ENCODE data around the gene DEFB123.
"Not testable (repeated sequence)": the region's sequence is repeated elsewhere in the genome, so short reads cannot be mapped to it uniquely, and the experiment has no call there.

The DEFB123 gene

DNA sequence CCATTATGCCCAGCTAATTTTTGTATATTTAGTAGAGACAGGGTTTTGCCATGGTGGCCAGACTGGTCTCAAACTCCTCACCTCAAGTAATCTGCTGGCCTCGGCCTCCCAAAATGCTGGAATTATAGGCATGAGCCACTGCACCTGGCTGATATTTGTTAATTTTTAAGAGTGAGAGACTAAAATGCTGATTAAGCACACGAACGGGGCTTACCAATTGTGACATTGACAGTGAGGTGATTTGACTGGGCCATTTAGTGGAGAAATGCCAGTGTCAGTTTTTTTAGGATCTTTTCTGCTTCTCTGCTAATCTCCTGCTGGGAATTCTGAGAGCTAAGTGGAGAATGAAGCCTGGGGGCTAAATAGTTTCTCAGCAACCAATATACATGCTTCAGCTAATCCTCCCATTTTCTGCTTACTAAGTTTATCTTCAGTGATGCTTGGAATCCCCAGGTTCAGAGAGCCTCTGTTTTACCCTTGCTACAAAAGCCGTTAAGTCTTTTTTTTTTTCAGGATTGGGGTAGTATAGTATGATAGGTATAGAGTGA, 9.8 kb upstream of the DEFB123 start:
- H3K9me3 ChIP-seq (ENCODE audit: low read length): no peaks in the 10 kb centered on the region
- H3K36me3 ChIP-seq (ENCODE audit: insufficient read depth, low read length): no peaks in the 10 kb centered on the region
- no peaks in the 10 kb centered on the region for H3K4me1 ChIP-seq (ENCODE audit: insufficient read depth, low read length)
- no peaks in the 10 kb centered on the region for H3K27me3 ChIP-seq (ENCODE audit: control insufficient read depth in 1 of 2, insufficient read depth in 2 of 2, low read length in 2 of 2)
- H3K27ac ChIP-seq (ENCODE audit: low read depth, low read length): no peak overlapping the region
- H3K4me3 ChIP-seq (ENCODE audit: low read depth in 1 of 2, low read length in 2 of 2): no peak overlapping the region
- H3K9ac ChIP-seq (ENCODE audit: low read length): no peak overlapping the region

GRCh38 chr20:31446084-31446819, 5.8 kb downstream of the DEFB123 start:
- no peak overlapping the region for H3K9ac ChIP-seq (ENCODE audit: low read length)
- no peaks in the 10 kb centered on the region for H3K27me3 ChIP-seq (ENCODE audit: control insufficient read depth in 1 of 2, insufficient read depth in 2 of 2, low read length in 2 of 2)
- H3K4me1 ChIP-seq (ENCODE audit: insufficient read depth, low read length): no peaks in the 10 kb centered on the region
- H3K27ac ChIP-seq (ENCODE audit: low read depth, low read length): no peak overlapping the region
- H3K9me3 ChIP-seq (ENCODE audit: low read length): no peaks in the 10 kb centered on the region
- H3K36me3 ChIP-seq (ENCODE audit: insufficient read depth, low read length): no peaks in the 10 kb centered on the region
- H3K4me3 ChIP-seq (ENCODE audit: low read depth in 1 of 2, low read length in 2 of 2): no peak overlapping the region

GRCh38 chr20:31449511-31450414, 9.3 kb downstream of the DEFB123 start:
- Histone ChIP-seq H3K9ac (ENCODE audit: low read length) (no peak overlapping the region), H3K9me3 (ENCODE audit: low read length) (no peaks in the 10 kb centered on the region), H3K27me3 (ENCODE audit: control insufficient read depth in 1 of 2, insufficient read depth in 2 of 2, low read length in 2 of 2) (no peaks in the 10 kb centered on the region), H3K4me3 (ENCODE audit: low read depth in 1 of 2, low read length in 2 of 2) (no peak overlapping the region), H3K4me1 (ENCODE audit: insufficient read depth, low read length) (no peaks in the 10 kb centered on the region), H3K27ac (ENCODE audit: low read depth, low read length) (no peak overlapping the region), H3K36me3 (ENCODE audit: insufficient read depth, low read length) (no peaks in the 10 kb centered on the region)

- no peaks in the 10 kb centered on the region for H3K27me3 ChIP-seq (ENCODE audit: control insufficient read depth in 1 of 2, insufficient read depth in 2 of 2, low read length in 2 of 2)
- no peak overlapping the region for H3K9ac ChIP-seq (ENCODE audit: low read length)
- no peak overlapping the region for H3K27ac ChIP-seq (ENCODE audit: low read depth, low read length)
- H3K9me3 ChIP-seq (ENCODE audit: low read length): no peaks in the 10 kb centered on the region
- no peak overlapping the region for H3K4me3 ChIP-seq (ENCODE audit: low read depth in 1 of 2, low read length in 2 of 2)
- H3K36me3 ChIP-seq (ENCODE audit: insufficient read depth, low read length): no peaks in the 10 kb centered on the region
- H3K4me1 ChIP-seq (ENCODE audit: insufficient read depth, low read length): no peaks in the 10 kb centered on the region
These were observed 12.1 kb downstream of the DEFB123 start for GRCh38 chr20:31452575-31452974.

- Histone ChIP-seq H3K4me3 (ENCODE audit: low read depth in 1 of 2, low read length in 2 of 2) (no peak overlapping the region), H3K36me3 (ENCODE audit: insufficient read depth, low read length) (no peaks in the 10 kb centered on the region), H3K4me1 (ENCODE audit: insufficient read depth, low read length) (no peaks in the 10 kb centered on the region), H3K27me3 (ENCODE audit: control insufficient read depth in 1 of 2, insufficient read depth in 2 of 2, low read length in 2 of 2) (no peaks in the 10 kb centered on the region), H3K9ac (ENCODE audit: low read length) (no peak overlapping the region), H3K9me3 (ENCODE audit: low read length) (no peaks in the 10 kb centered on the region), H3K27ac (ENCODE audit: low read depth, low read length) (no peak overlapping the region)
These were observed 13.9 kb downstream of the DEFB123 start for GRCh38 chr20:31454361-31454760.

- H3K9me3 ChIP-seq (ENCODE audit: low read length); H3K4me3 ChIP-seq (ENCODE audit: low read depth in 1 of 2, low read length in 2 of 2); H3K27ac ChIP-seq (ENCODE audit: low read depth, low read length); H3K9ac ChIP-seq (ENCODE audit: low read length); H3K36me3 ChIP-seq (ENCODE audit: insufficient read depth, low read length); H3K4me1 ChIP-seq (ENCODE audit: insufficient read depth, low read length): not testable (repeated sequence)
- H3K27me3 ChIP-seq (ENCODE audit: control insufficient read depth in 1 of 2, insufficient read depth in 2 of 2, low read length in 2 of 2): peaks cover 6 to 12% of the 10 kb centered on the region in 2 donors
These were observed 30.5 kb downstream of the DEFB123 start for GRCh38 chr20:31470946-31471345.

GRCh38 chr20:31472395-31473330, 32.2 kb downstream of the DEFB123 start:
- H3K9ac ChIP-seq (ENCODE audit: low read length): no peak overlapping the region
- H3K4me1 ChIP-seq (ENCODE audit: insufficient read depth, low read length): peaks cover 4% of the 10 kb centered on the region
- H3K36me3 ChIP-seq (ENCODE audit: insufficient read depth, low read length): no peaks in the 10 kb centered on the region
- no peaks in the 10 kb centered on the region for H3K9me3 ChIP-seq (ENCODE audit: low read length)
- H3K27me3 ChIP-seq (ENCODE audit: control insufficient read depth in 1 of 2, insufficient read depth in 2 of 2, low read length in 2 of 2): peaks cover 9 to 13% of the 10 kb centered on the region in 2 donors
- H3K27ac ChIP-seq (ENCODE audit: low read depth, low read length): no peak overlapping the region
- no peak overlapping the region for H3K4me3 ChIP-seq (ENCODE audit: low read depth in 1 of 2, low read length in 2 of 2)

DNA sequence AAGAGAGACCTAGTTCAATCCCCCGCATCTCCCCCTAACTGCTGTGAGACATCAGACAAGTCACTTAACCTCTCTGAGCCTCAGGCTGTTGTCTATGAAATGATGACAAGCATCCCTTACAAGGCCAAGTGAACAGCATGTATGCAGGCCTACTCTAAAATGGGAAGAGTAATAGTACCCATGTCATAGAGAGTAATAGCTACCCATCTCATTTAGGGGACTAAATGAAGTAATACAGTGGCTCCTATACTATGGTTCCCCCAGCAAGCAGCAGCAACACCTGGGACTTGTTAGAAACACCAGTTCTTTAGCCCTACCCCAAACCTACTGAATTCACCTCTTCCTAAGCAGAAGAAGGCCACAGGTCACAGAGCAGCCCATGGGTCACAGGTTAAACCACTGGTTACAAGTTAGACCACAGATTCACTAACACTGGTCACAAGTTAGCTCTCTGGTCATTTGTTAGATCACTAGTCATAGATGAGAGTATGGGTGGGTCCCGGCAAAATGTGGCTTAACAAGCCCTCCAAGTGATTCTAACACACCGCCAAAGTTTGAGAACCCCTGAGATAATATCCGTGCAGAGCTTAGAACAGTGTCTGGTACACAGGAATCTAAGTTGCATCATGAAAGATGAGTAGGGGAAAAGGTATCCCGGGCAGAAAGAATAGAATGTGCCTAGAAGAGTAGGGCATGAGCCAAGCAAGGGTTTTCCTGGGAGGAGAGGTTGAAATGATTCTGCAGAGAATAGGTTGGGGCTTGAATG, 33.1 kb downstream of the DEFB123 start:
- peaks cover 9 to 13% of the 10 kb centered on the region in 2 donors for H3K27me3 ChIP-seq (ENCODE audit: control insufficient read depth in 1 of 2, insufficient read depth in 2 of 2, low read length in 2 of 2)
- H3K9ac ChIP-seq (ENCODE audit: low read length): no peak overlapping the region
- H3K4me1 ChIP-seq (ENCODE audit: insufficient read depth, low read length): peaks cover 4% of the 10 kb centered on the region
- H3K36me3 ChIP-seq (ENCODE audit: insufficient read depth, low read length): no peaks in the 10 kb centered on the region
- H3K4me3 ChIP-seq (ENCODE audit: low read depth in 1 of 2, low read length in 2 of 2): no peak overlapping the region
- H3K27ac ChIP-seq (ENCODE audit: low read depth, low read length): no peak overlapping the region
- H3K9me3 ChIP-seq (ENCODE audit: low read length): no peaks in the 10 kb centered on the region

DNA sequence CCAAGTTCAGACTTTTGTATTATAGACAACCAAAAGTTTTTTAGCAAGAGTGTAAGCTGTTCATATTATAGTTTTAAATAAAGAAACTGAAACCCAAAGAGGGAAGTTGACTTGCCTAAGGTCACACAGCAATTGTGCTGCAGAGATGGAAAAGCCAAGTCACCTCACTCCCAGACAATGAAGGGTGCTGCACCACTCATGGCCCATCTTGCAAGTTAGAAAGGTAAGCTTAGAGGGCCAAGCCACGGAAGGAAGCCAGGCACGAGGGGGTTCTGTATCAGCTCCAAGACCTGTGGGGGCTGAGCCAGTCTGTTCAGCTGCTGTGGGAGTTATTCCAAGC, 33.6 kb downstream of the DEFB123 start:
- Histone ChIP-seq H3K4me1 (ENCODE audit: insufficient read depth, low read length) (peaks cover 4% of the 10 kb centered on the region), H3K27me3 (ENCODE audit: control insufficient read depth in 1 of 2, insufficient read depth in 2 of 2, low read length in 2 of 2) (peaks cover 9 to 13% of the 10 kb centered on the region in 2 donors), H3K27ac (ENCODE audit: low read depth, low read length) (no peak overlapping the region), H3K9ac (ENCODE audit: low read length) (no peak overlapping the region), H3K36me3 (ENCODE audit: insufficient read depth, low read length) (no peaks in the 10 kb centered on the region), H3K9me3 (ENCODE audit: low read length) (no peaks in the 10 kb centered on the region), H3K4me3 (ENCODE audit: low read depth in 1 of 2, low read length in 2 of 2) (no peak overlapping the region)

- H3K27me3 ChIP-seq (ENCODE audit: control insufficient read depth in 1 of 2, insufficient read depth in 2 of 2, low read length in 2 of 2): peaks cover 9 to 13% of the 10 kb centered on the region in 2 donors
- no peaks in the 10 kb centered on the region for H3K36me3 ChIP-seq (ENCODE audit: insufficient read depth, low read length)
- peak within 1 kb of the TSS; percentile 42 to 66 for H3K4me3 ChIP-seq (ENCODE audit: low read depth in 1 of 2, low read length in 2 of 2)
- no peak within 1 kb of the TSS for H3K27ac ChIP-seq (ENCODE audit: low read depth, low read length)
- no peaks in the 10 kb centered on the region for H3K9me3 ChIP-seq (ENCODE audit: low read length)
- H3K4me1 ChIP-seq (ENCODE audit: insufficient read depth, low read length): peaks cover 4% of the 10 kb centered on the region
- H3K9ac ChIP-seq (ENCODE audit: low read length): peak within 1 kb of the TSS; percentile 71
These were observed 34.5 kb downstream of the DEFB123 start, which contains the start of the genes DEFB124 and REM1 for GRCh38 chr20:31474758-31475427. Gene DEFB124 (minus strand): TSS chr20:31475127. CDS start chr20:31473013, 2,114 bp downstream. Gene REM1 (plus strand): TSS chr20:31475288. CDS start chr20:31476446, 1,158 bp downstream.

All from muscle layer of colon (tissue), 2 donors.